Measurements from ENCODE around the gene MFSD12.

The MFSD12 gene

DNA sequence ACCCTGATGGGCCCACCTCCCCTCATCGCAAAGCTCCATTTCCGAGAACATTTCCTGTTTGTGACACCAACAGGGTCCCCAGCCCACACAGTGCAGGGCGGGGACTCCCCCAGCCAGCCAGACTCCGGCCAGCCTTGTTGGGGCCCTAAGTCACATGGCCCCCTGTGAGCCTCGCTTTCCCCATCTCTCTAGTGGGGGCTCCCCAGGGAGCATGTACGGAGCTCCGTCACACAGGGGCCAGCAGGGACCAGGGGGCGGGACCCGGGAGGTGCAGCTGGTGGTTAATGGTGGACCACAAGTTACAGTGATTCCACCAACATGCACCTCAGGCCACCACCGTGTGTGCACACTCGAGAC lies 47.6 kb upstream of the MFSD12 start:
- no peak for DNase-seq
- Histone ChIP-seq H3K27me3 (no peaks in the 10 kb centered on the region), H3K36me3 (peaks cover 4% of the 10 kb centered on the region; the same call in 1 of the 2 replicates), H3K4me3 (ENCODE audit: low read depth, low read length) (no peak overlapping the region), H3K4me1 (no peaks in the 10 kb centered on the region), H3K9me3 (no peaks in the 10 kb centered on the region)
- TF ChIP-seq, protein P1, sequence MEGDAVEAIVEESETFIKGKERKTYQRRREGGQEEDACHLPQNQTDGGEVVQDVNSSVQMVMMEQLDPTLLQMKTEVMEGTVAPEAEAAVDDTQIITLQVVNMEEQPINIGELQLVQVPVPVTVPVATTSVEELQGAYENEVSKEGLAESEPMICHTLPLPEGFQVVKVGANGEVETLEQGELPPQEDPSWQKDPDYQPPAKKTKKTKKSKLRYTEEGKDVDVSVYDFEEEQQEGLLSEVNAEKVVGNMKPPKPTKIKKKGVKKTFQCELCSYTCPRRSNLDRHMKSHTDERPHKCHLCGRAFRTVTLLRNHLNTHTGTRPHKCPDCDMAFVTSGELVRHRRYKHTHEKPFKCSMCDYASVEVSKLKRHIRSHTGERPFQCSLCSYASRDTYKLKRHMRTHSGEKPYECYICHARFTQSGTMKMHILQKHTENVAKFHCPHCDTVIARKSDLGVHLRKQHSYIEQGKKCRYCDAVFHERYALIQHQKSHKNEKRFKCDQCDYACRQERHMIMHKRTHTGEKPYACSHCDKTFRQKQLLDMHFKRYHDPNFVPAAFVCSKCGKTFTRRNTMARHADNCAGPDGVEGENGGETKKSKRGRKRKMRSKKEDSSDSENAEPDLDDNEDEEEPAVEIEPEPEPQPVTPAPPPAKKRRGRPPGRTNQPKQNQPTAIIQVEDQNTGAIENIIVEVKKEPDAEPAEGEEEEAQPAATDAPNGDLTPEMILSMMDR (IDR thresholded peaks at IDR 0.05; ENCODE audit: low read depth, low read length): no peak

DNA sequence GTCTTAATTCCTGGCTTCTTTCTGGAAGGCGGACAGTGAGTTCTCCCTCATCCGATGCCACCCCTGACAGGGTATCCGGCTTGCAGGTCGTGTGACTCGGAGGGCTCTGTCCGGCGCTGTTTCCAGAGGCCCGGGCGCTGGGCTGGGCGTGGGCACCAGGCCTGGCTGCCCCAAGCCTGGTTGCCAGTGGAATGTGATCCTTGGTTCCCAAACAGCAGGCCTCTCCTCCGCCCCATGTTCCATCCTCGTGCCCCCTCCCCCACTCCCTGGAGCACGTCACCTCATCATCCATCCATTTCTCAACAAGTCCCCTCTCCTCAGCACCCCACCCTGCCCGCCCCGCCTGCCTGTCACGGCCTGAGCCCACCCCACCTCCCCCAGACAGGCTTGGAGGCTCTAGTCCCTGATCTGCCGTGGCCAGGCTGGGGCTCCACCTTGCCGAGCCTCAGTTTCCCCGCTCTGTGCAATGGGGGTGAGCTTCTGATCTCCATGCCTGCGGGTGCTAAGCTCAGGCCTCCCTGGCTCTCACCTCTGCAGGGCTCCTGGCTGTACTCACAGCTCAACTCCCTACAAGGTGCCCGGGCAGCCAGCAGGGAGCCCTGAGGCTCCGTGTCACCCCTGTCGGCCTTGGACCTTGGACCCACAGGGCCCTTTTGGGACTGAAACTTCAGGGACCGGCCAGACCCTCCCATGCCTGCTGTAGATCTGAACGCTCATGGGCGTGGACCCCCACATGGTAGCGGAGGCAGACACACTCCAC lies 47.0 kb upstream of the MFSD12 start:
- H3K27me3 ChIP-seq: no peaks in the 10 kb centered on the region
- H3K4me1 ChIP-seq: no peaks in the 10 kb centered on the region
- no peak for DNase-seq
- no peaks in the 10 kb centered on the region for H3K36me3 ChIP-seq
- no peak overlapping the region for H3K4me3 ChIP-seq (ENCODE audit: low read depth, low read length)
- H3K9me3 ChIP-seq: no peaks in the 10 kb centered on the region
- TF ChIP-seq, protein P1 (IDR thresholded peaks at IDR 0.05; ENCODE audit: low read depth, low read length): no peak

DNA sequence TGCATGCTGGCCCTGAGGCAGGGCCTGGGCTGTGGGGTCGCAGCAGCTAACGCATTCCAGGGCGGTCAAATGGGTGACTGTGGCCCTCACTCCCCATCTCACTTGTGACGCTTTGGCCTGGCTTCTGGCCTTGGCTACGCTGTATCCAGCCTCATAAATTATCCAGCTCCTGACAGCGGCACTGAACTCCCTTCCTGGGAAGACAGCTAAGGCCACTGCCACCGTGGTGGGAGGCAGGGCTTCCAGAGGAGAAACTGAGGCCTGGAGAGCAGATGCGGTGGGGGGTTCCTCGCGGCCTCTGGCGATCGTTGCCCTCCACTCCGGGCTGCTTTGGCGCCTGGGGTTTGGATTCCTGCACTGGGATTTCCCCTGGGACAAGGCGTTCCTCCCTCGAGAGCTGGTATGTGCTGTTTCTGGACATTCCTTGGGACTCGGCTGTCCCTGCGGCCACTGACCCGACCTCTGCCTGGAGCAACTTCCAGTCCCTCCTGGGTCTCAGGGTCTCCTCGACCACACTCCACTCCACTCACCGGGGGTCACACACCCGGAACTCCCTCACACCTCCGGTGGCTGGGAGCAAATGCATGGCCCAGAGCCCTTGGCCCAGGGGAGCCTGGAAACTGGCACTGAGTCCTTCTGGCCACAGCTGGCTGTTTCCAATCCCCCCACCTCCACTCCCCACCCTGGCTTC lies 45.9 kb upstream of the MFSD12 start:
- H3K4me1 ChIP-seq: no peaks in the 10 kb centered on the region
- no peaks in the 10 kb centered on the region for H3K36me3 ChIP-seq
- no peaks in the 10 kb centered on the region for H3K27me3 ChIP-seq
- no peaks in the 10 kb centered on the region for H3K9me3 ChIP-seq
- H3K4me3 ChIP-seq (ENCODE audit: low read depth, low read length): no peak overlapping the region
- TF ChIP-seq, protein P1 (IDR thresholded peaks at IDR 0.05; ENCODE audit: low read depth, low read length): no peak
- no peak for DNase-seq

DNA sequence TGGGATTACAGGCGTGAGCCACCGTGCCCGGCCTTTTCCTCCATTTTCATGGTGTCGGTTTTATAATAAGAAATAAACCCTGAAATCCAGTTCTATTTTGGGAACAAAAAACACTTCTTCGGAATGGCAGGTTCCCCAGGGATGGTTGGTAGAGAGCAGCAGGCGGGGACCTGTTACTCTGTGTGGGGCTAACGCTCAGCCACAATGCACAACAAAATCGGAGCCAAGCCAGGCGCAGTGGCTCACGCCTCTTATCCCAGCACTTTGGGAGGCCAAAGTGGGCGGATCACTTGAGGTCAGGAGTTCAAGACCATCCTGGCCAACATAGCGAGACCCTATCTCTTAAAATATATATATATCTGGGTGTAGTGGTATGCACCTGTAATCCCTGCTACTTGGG lies 43.6 kb upstream of the MFSD12 start:
- H3K27me3 ChIP-seq: peaks cover 4% of the 10 kb centered on the region
- no peak overlapping the region for H3K4me3 ChIP-seq (ENCODE audit: low read depth, low read length)
- no peak for DNase-seq
- H3K9me3 ChIP-seq: no peaks in the 10 kb centered on the region
- no peaks in the 10 kb centered on the region for H3K4me1 ChIP-seq
- TF ChIP-seq, protein P1 (IDR thresholded peaks at IDR 0.05; ENCODE audit: low read depth, low read length): no peak
- no peaks in the 10 kb centered on the region for H3K36me3 ChIP-seq

DNA sequence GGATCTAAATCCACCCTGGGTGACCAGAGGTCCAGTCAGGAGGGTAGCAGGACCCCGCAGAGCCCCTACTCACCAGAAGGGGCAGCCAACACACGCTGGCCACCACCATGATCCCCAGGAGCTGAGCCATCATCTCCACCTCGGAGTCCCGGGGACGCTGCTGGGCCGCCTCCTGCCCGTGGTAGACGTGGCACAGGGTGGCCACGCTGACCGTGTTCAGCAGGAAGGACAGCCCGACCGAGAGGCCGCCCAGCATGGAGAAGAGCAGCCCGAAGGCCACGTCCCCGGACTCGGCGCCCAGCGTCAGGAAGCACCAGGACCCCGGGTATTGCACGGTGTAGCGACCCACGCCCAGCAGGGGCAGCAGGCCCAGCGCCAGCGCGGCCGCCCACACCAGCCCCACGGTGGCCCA lies 42.4 kb upstream of the MFSD12 start:
- Histone ChIP-seq H3K36me3 (no peaks in the 10 kb centered on the region), H3K9me3 (no peaks in the 10 kb centered on the region), H3K4me3 (ENCODE audit: low read depth, low read length) (no peak overlapping the region), H3K4me1 (no peaks in the 10 kb centered on the region), H3K27me3 (peaks cover 13% of the 10 kb centered on the region)
- no peak for DNase-seq
- TF ChIP-seq, protein P1 (IDR thresholded peaks at IDR 0.05; ENCODE audit: low read depth, low read length): peak; percentile 28

DNA sequence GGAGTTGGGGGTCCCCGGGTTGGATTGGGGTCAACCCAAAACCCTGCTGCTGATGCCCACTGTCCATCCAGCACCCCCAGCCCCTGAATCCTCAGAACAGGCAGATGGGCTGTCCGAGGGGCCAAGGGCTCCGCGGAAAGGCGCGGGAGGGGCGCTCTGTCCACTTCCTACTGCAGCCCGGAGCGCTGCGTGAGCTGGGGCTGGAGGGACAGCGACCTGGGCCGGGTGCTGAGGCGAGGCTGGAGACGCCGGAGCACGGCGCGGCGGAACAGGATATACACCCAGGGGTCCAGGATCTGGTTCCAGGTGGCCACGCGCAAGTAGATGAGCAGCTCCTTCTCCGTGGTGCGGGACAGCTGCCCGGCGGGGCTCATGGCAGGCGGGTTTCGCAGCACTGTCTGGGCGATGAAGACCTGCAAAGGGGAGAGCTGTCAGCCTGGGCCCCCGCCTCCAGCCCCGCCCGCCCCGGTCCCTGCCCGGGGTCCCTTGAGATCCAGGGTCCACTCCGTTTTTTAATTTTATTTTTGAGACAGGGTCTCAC lies 38.2 kb upstream of the MFSD12 start:
- TF ChIP-seq, protein P1 (IDR thresholded peaks at IDR 0.05; ENCODE audit: low read depth, low read length): no peak
- Histone ChIP-seq H3K27me3 (peaks cover 31% of the 10 kb centered on the region), H3K9me3 (no peaks in the 10 kb centered on the region), H3K4me3 (ENCODE audit: low read depth, low read length) (no peak overlapping the region), H3K36me3 (no peaks in the 10 kb centered on the region), H3K4me1 (no peaks in the 10 kb centered on the region)
- DNase-seq: no peak

Data from BE2C (cell line).